ENCODE measurements around the gene NPIPA5. TPM values are rescaled to one million over a fixed set of nuclear protein-coding genes. Genes with fewer than 3 reads are reported as not detected.
"Not testable (repeated sequence)": the region's sequence is repeated elsewhere in the genome, so short reads cannot be mapped to it uniquely, and the experiment has no call there.

NPIPA5 gene
- total RNA-seq, 4 donors from 2014 or later: 4.8 to 21.6 (median 11.0) TPM; not detected in 1

GRCh38 chr16:15351251-15351650, 26.8 kb downstream of the NPIPA5 start:
- H3K9me3 ChIP-seq; DNase-seq (ENCODE audit: low spot score in 2 of 2); H3K4me3 ChIP-seq; H3K36me3 ChIP-seq; H3K27me3 ChIP-seq; H3K4me1 ChIP-seq; H3K27ac ChIP-seq: not testable (repeated sequence)
- no CpG with 5 or more reads among the region's 11 CpGs for WGBS, 2 donors

GRCh38 chr16:15348721-15349120, 29.4 kb downstream of the NPIPA5 start:
- H3K4me1 ChIP-seq; H3K4me3 ChIP-seq; H3K9me3 ChIP-seq; H3K27me3 ChIP-seq; H3K36me3 ChIP-seq; DNase-seq (ENCODE audit: low spot score in 2 of 2); H3K27ac ChIP-seq: not testable (repeated sequence)
- WGBS, 2 donors: no CpG with 5 or more reads among the region's 7 CpGs

GRCh38 chr16:15342337-15342736, 35.8 kb downstream of the NPIPA5 start:
- H3K27ac ChIP-seq; H3K4me3 ChIP-seq; H3K27me3 ChIP-seq; H3K36me3 ChIP-seq; H3K4me1 ChIP-seq; DNase-seq (ENCODE audit: low spot score in 2 of 2); H3K9me3 ChIP-seq: not testable (repeated sequence)
- WGBS, 2 donors: no CpG with 5 or more reads among the region's 1 CpG

GRCh38 chr16:15338986-15339385, 39.1 kb downstream of the NPIPA5 start:
- DNase-seq (ENCODE audit: low spot score in 2 of 2); H3K9me3 ChIP-seq; H3K27me3 ChIP-seq; H3K27ac ChIP-seq; H3K4me3 ChIP-seq; H3K4me1 ChIP-seq; H3K36me3 ChIP-seq: not testable (repeated sequence)
- WGBS, 2 donors: no CpG with 5 or more reads among the region's 5 CpGs

GRCh38 chr16:15337974-15338605, 40.0 kb downstream of the NPIPA5 start:
- 51 to 67% methylated on average over 3 of the region's 7 CpGs for WGBS, 2 donors
- not testable (repeated sequence) for H3K9me3 ChIP-seq; H3K27me3 ChIP-seq; DNase-seq (ENCODE audit: low spot score in 2 of 2); H3K4me1 ChIP-seq; H3K27ac ChIP-seq; H3K4me3 ChIP-seq; H3K36me3 ChIP-seq

- H3K4me1 ChIP-seq; H3K27me3 ChIP-seq; H3K36me3 ChIP-seq; H3K4me3 ChIP-seq; H3K9me3 ChIP-seq; H3K27ac ChIP-seq; DNase-seq (ENCODE audit: low spot score in 2 of 2): not testable (repeated sequence)
- no CpG with 5 or more reads among the region's 2 CpGs for WGBS, 2 donors
Measured at GRCh38 chr16:15335609-15336008, 42.5 kb downstream of the NPIPA5 start.

- H3K27ac ChIP-seq; H3K4me1 ChIP-seq; H3K36me3 ChIP-seq; DNase-seq (ENCODE audit: low spot score in 2 of 2); H3K4me3 ChIP-seq; H3K27me3 ChIP-seq; H3K9me3 ChIP-seq: not testable (repeated sequence)
- WGBS, 2 donors: 90% methylated on average over 2 to 4 of the region's 5 CpGs
Measured at GRCh38 chr16:15333969-15334368, 44.1 kb downstream of the NPIPA5 start.

- not testable (repeated sequence) for H3K4me3 ChIP-seq; H3K9me3 ChIP-seq; H3K4me1 ChIP-seq; H3K36me3 ChIP-seq; H3K27me3 ChIP-seq; DNase-seq (ENCODE audit: low spot score in 2 of 2); H3K27ac ChIP-seq
- WGBS, 2 donors: no CpG with 5 or more reads among the region's 2 CpGs
Measured at GRCh38 chr16:15330978-15331377, 47.1 kb downstream of the NPIPA5 start.

- H3K36me3 ChIP-seq; H3K9me3 ChIP-seq; H3K27ac ChIP-seq; H3K27me3 ChIP-seq; H3K4me3 ChIP-seq; H3K4me1 ChIP-seq; DNase-seq (ENCODE audit: low spot score in 2 of 2): not testable (repeated sequence)
- 83% methylated on average over 2 of the region's 4 CpGs; no CpG with 5 or more reads in 1 of the 2 donors for WGBS, 2 donors
Measured at GRCh38 chr16:15324954-15325353, 53.1 kb downstream of the NPIPA5 start.

GRCh38 chr16:15323373-15323772, 54.7 kb downstream of the NPIPA5 start:
- not testable (repeated sequence) for H3K9me3 ChIP-seq; H3K36me3 ChIP-seq; DNase-seq (ENCODE audit: low spot score in 2 of 2); H3K4me3 ChIP-seq; H3K27me3 ChIP-seq; H3K27ac ChIP-seq; H3K4me1 ChIP-seq
- no CpG with 5 or more reads among the region's 6 CpGs for WGBS, 2 donors

GRCh38 chr16:15321221-15321620, 56.9 kb downstream of the NPIPA5 start:
- H3K9me3 ChIP-seq; DNase-seq (ENCODE audit: low spot score in 2 of 2); H3K27ac ChIP-seq; H3K4me3 ChIP-seq; H3K36me3 ChIP-seq; H3K4me1 ChIP-seq; H3K27me3 ChIP-seq: not testable (repeated sequence)
- 73 to 77% methylated on average over 2 of the region's 2 CpGs for WGBS, 2 donors

- H3K4me3 ChIP-seq; H3K4me1 ChIP-seq; H3K9me3 ChIP-seq; H3K27ac ChIP-seq; H3K27me3 ChIP-seq; DNase-seq (ENCODE audit: low spot score in 2 of 2); H3K36me3 ChIP-seq: not testable (repeated sequence)
- 75 to 95% methylated on average over 1 of the region's 1 CpG for WGBS, 2 donors
Measured at GRCh38 chr16:15314562-15314961, 63.5 kb downstream of the NPIPA5 start.

Data from tibial nerve (tissue), 4 donors.